Motor neuron (in vitro differentiated cells): ENCODE data around the gene NDRG4. TPM values are rescaled to one million over a fixed set of nuclear protein-coding genes. Genes with fewer than 3 reads are reported as not detected.

Source experiments
- ATAC-seq, 8 experiments: fragments of 200-7000 bp; cut with Tn5 transposase; replicated peaks in 6 of 8; 2 replicates each; pipeline ENCODE4 v1.8.0; 2021; ENCODE audit warnings: mild to moderate bottlenecking in 8 of 8, moderate library complexity in 8 of 8
- H3K27ac ChIP-seq, 2 donors: fragments of 250-450 bp; sonication (Bioruptor Pico); 2 replicates each; pipeline ENCODE4 v1.9.0; 2021; ENCODE audit warnings: antibody characterized with exemption in 2 of 2, mild to moderate bottlenecking in 2 of 2, moderate library complexity in 1 of 2
- H3K4me1 ChIP-seq, 2 donors: fragments of 250-450 bp; sonication (Bioruptor Pico); replicated peaks in 1 of 2; 2 replicates each; pipeline ENCODE4 v1.6.1; 2021; ENCODE audit warnings: antibody characterized with exemption in 2 of 2, mild to moderate bottlenecking in 2 of 2, moderate library complexity in 1 of 2
- H3K4me3 ChIP-seq, 5 donors: fragments of 250-450 bp; sonication (Bioruptor Pico); 2 replicates each; pipeline ENCODE4 v1.9.0; 2021; ENCODE audit warnings: antibody characterized with exemption in 5 of 5, mild to moderate bottlenecking in 5 of 5, moderate library complexity in 4 of 5
- WGBS, 10 experiments: fragments of 450-650 bp; shearing (Covaris generic); methylation state at CpG; one replicate each; pipeline ENCODE4 v1.0.0; 2022; 5-methylcytosine and 5-hydroxymethylcytosine counted together
- in situ Hi-C, 9 experiments: fragments of 400-800 bp; cut with MboI; loops; one replicate each; pipeline ENCODE4 v1.15.0; 2021; ENCODE audit warnings: low sequenced_read_pairs in 9 of 9, low pct_unique_long_range_greater_than_20kb in 2 of 9; ENCODE audit not compliant: unreplicated experiment in 9 of 9
- total RNA-seq, 8 experiments: library from RNA; unstranded; fragments of 300-600 nt; gene quantifications; 2 replicates each; pipeline versions ENCODE4 v1.2.3 to v1.2.4, GENCODE V29; 2022

NDRG4 gene
- total RNA-seq, 8 experiments from 2014 or later = 8.4 to 258 (median 140) TPM

DNA sequence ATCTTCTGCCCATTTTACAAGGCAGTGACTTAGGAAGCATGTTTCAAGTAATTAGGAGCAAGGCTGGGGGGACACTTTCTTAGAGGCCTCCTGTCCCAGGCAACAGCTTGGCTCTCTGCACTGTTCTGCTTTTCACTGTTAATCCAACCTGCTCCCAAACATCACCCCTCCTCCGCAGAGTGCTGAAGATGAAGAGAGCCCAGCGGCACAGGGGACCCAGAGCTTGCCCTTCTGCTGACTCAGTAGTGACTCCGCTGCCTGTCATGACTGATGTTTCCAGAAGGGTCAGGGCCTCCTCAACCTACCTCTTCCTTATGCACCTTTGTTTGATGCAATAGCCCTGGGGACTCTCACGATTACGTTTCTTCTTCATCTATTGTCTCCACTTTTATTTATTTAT lies 38.9 kb upstream of the NDRG4 start:
- Histone ChIP-seq H3K4me1 (peaks cover 8 to 14% of the 10 kb centered on the region in 2 donors), H3K4me3 (no peak overlapping the region), H3K27ac (no peak overlapping the region)
- no peak for ATAC-seq
- in situ Hi-C loops = no loop called here
- 62 to 100% (median 74%) methylated on average over 1 to 5 of the region's 5 CpGs; no CpG with 5 or more reads in 3 of the 10 experiments for WGBS, 10 experiments

DNA sequence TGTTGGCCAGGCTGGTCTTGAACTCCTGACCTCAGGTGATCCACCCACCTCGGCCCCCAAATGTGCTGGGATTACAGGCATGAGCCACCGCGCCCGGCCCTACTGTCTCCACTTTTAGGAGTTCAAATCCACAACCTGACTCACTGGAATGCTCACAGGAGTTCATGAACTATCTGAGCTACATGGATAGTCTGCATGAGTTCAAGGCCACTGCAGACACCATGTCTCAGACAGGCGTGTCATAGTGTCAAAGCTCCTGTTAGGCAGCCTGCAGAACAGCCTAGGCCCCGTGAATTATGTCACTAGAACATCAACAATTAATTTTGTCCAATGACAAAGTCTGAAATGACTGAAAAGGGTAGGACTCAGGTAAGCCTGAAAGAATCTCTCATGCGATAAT lies 38.3 kb upstream of the NDRG4 start:
- peaks cover 8 to 14% of the 10 kb centered on the region in 2 donors for H3K4me1 ChIP-seq
- WGBS, 10 experiments = 25 to 100% (median 94%) methylated on average over 1 to 6 of the region's 7 CpGs; no CpG with 5 or more reads in 1 of the 10 experiments
- no peak for ATAC-seq
- H3K27ac ChIP-seq = no peak overlapping the region
- H3K4me3 ChIP-seq = no peak overlapping the region
- in situ Hi-C loops = no loop called here

DNA sequence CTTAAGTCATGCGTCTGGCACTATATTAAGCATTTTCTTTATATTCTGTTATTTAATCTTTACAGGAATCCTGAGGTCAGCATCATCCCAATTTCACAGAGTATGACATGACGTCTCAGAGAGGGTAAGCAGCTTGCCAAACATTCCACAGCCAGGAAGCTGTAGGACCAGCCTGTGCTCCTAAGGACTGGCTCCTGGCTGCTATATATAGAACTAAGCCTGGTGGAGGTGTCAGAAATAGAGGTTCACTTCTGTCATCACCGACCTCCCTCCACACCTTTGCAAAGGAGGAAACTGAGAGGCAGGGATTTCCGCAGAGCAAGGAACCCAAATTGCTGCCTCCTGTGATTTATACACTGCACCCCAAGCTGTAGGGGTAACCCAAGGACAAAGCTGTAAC lies 37.9 kb upstream of the NDRG4 start:
- Histone ChIP-seq H3K4me3 (no peak overlapping the region), H3K4me1 (peaks cover 8 to 14% of the 10 kb centered on the region in 2 donors), H3K27ac (no peak overlapping the region)
- in situ Hi-C loops = no loop called here
- no peak for ATAC-seq
- WGBS, 10 experiments = 60 to 100% (median 83%) methylated on average over 1 to 2 of the region's 4 CpGs; no CpG with 5 or more reads in 2 of the 10 experiments

DNA sequence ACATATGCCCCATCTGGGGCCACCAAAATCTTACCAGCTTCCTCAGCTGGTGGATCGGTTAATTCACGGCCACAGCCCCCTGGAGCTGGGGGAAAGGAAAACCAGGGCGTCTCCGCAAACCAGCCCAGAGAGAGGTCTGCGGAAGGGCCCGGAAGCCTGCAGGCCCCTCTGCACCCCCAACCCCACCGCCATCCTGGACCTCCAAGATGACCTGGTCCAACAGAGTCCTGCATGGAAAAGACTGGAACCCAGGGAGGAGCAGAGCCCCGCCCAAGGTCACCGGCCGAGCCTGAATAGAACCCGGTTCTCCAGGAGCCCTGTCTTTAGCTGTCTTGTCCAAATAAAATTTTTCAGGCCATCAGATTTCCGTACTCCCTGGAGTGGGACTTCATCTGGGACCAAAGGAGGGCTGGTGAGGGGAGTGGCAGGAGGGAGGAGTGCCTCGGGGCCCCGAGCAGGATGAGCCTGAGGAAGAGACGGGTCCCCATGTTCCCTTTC lies 37.4 kb upstream of the NDRG4 start:
- H3K27ac ChIP-seq = no peak overlapping the region
- no peak for ATAC-seq
- H3K4me1 ChIP-seq = peaks cover 8 to 14% of the 10 kb centered on the region in 2 donors
- peak overlapping the region in 1 of 5 donors; percentile 76 for H3K4me3 ChIP-seq
- in situ Hi-C loops = no loop called here
- 67 to 100% (median 89%) methylated on average over 1 to 6 of the region's 15 CpGs; no CpG with 5 or more reads in 7 of the 10 experiments for WGBS, 10 experiments

DNA sequence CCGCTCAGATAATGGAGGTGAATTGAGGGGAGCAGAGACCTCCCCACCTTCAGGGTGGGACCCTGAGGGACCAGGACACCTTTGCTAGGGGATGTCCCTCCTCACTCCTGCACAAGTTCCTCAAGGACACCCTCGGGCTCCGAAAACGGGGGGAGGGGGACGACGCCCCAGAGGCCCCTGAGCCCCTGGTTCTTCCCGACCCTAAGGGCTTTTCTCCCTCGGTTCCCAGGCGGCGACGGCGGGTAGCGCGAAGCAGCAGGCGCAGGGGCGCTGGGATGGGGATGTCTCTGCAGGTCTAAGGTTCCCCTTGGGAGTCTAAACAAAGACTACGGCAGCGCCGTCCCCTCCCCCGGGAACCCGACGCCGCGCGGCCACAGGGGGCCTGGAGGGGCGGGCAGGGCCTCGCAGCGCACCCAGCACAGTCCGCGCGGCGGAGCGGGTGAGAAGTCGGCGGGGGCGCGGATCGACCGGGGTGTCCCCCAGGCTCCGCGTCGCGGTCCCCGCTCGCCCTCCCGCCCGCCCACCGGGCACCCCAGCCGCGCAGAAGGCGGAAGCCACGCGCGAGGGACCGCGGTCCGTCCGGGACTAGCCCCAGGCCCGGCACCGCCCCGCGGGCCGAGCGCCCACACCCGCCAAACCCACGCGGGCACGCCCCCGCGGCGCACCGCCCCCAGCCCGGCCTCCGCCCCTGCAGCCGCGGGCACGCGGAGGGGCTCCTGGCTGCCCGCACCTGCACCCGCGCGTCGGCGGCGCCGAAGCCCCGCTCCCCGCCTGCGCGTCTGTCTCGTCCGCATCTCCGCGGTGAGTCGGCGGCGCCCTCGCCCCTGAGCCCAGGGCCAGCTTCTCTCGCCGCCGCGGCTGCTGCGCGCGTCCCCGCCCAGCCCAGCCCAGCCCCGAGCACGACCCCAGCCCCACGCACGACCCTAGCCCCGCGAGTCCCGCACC lies 36.7 kb upstream of the NDRG4 start:
- WGBS, 10 experiments = 4 to 24% (median 20%) methylated on average over 1 to 12 of the region's 113 CpGs; no CpG with 5 or more reads in 7 of the 10 experiments
- H3K4me1 ChIP-seq = peaks cover 8 to 14% of the 10 kb centered on the region in 2 donors
- H3K4me3 ChIP-seq = peak overlapping the region; percentile 47 to 76 (median 56)
- ATAC-seq = peak; percentile 37 to 73 (median 63)
- in situ Hi-C loops = no loop called here
- peak overlapping the region in 1 of 2 donors; percentile 55 for H3K27ac ChIP-seq

DNA sequence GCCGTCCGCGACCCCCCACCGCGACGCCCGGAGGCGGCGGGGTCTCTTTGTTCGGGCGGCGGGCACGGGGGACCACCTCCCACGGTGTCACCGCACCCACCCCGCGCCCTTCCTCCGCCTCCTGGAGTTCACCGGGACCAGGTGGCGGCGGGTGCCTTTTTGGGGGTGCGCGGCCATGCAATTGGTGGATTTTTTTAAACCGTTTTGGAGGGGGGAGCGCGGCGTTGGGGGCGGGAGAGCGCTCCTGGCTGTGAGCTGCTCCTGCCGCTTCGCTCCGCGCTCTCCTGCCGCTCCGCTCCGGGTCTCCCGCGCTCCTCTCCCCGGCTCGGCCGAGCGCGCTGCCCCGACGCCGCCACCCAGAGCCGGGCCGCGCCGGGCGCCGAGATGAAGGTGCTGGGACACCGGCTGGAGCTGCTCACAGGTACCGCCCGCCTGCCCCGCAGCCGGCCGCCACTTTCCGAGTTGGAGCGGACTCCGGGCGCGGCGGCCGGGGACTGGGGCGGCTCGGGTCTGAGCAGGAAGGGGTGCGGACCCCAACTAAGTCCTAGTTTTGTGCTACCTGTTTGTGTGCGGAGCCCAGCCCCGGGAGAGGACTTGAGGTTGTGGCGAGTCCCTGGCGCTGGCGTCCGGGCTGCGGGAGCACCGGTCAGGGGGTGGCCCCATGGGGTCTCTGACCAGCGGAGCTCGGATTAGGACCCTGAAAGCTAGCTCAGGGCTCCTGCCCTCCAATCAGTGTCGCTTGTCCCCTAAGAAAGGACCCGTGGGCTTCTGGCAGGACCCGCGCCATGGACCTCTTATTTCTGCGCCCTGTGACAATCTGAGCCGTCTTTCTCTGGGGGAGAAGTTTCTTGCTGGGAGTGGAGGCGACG lies 35.7 kb upstream of the NDRG4 start:
- peak overlapping the region; percentile 47 to 76 (median 56) for H3K4me3 ChIP-seq
- whole genome bisulfite sequencing, 10 experiments = 0 to 25% (median 10%) methylated on average over 2 to 7 of the region's 86 CpGs; no CpG with 5 or more reads in 5 of the 10 experiments

DNA sequence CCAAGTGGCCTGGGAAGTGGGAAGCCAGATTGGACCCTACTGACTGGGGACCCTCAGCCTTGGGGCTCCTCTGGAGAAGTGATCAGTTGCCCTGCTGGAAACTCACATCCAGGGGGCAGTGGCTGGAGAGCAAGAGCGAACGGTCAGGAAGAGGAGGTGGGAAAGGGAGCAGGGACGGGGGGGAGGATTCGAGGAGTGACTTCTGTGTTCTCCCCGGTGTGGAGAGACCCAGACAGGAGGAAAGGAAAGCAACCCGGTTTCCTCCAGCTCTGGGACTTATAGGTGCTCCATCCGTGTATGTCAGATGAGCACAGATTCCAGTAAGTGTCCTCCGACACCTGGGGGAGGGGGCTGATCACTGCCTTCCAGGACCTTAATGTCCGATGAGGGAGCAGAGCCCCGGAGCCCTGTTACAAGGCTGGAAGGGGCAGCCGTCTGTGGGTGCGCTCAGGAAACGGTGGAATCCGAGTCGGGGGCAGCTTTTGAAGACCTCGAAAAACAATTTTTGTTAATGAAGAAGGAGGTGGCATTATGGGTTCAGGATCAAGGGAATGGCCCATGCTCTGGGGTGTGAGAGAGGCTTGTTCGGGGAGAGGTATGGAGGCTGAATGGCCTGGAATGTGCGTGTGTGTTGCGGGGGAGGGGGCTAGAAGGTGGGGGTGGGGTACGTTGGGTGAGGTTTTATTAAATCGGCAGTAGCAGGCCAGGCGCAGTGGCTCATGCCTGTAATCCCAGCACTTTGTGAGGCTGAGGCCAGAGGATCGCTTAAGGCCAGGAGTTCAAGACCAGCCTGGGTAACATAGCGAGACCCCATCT lies 34.8 kb upstream of the NDRG4 start:
- in situ Hi-C loops = no loop called here
- WGBS, 10 experiments = 0 to 40% (median 1%) methylated on average over 1 to 10 of the region's 24 CpGs; no CpG with 5 or more reads in 4 of the 10 experiments
- H3K4me3 ChIP-seq = peak overlapping the region; percentile 47 to 76 (median 56)
- peak; percentile 22 to 51 (median 39) for ATAC-seq
- no peak overlapping the region for H3K27ac ChIP-seq
- H3K4me1 ChIP-seq = peaks cover 8 to 10% of the 10 kb centered on the region in 2 donors

More for the DNA sequence above, 35.7 kb upstream of the NDRG4 start:
- Histone ChIP-seq H3K27ac (peak overlapping the region in 1 of 2 donors; percentile 55), H3K4me1 (peaks cover 8 to 12% of the 10 kb centered on the region in 2 donors)
- ATAC-seq = peak; percentile 32 to 55 (median 50)
- in situ Hi-C loops = no loop called here

DNA sequence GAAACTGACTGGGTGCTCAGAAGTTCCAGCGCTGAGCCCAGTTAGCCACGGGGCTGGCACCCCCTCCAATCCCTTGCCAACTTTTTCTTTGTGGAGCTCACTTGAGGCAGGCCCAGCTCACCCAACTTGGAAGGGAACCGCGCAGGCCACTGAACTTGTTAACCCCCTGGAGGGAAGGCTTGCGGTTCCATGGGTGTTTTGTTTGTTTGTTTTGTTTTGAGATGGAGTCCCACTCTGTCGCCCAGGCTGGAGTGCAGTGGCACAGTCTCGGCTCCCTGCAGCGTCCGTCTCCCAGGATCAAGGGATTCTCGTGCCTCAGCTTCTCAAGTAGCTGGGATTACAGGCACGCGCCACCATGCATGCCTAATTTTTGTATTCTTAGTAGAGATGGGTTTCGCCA lies 34.1 kb upstream of the NDRG4 start:
- in situ Hi-C loops = no loop called here
- no peak for ATAC-seq
- H3K27ac ChIP-seq = no peak overlapping the region
- WGBS, 10 experiments = 85 to 100% (median 100%) methylated on average over 1 to 13 of the region's 13 CpGs; no CpG with 5 or more reads in 6 of the 10 experiments
- H3K4me3 ChIP-seq = peak overlapping the region in 4 of 5 donors; percentile 47 to 76 (median 56)
- H3K4me1 ChIP-seq = peaks cover 8 to 9% of the 10 kb centered on the region in 2 donors

DNA sequence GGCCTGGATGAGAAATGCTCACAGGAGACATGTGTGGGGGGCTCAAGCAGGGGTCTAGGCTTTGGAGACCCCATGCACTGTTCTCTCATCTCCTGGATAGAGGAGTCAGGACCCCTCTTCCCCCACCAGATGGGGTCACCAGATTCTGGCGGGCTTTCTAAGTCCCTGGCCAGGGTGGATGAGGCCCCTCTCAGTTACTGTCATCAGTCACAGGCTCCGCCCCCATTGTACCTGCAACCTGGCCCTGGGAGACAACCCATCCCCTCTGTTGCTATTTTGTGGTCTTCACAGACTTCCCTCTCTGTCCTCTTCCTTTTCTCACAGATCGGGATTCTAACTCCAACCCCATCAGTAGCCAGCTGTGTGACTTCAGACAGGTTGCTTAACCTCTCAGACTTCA lies 33.5 kb upstream of the NDRG4 start:
- H3K4me1 ChIP-seq = peaks cover 3% of the 10 kb centered on the region in 2 donors
- H3K27ac ChIP-seq = no peak overlapping the region
- in situ Hi-C loops = no loop called here
- H3K4me3 ChIP-seq = no peak overlapping the region
- ATAC-seq = no peak
- 87 to 100% (median 100%) methylated on average over 1 to 2 of the region's 3 CpGs; no CpG with 5 or more reads in 6 of the 10 experiments for WGBS, 10 experiments

DNA sequence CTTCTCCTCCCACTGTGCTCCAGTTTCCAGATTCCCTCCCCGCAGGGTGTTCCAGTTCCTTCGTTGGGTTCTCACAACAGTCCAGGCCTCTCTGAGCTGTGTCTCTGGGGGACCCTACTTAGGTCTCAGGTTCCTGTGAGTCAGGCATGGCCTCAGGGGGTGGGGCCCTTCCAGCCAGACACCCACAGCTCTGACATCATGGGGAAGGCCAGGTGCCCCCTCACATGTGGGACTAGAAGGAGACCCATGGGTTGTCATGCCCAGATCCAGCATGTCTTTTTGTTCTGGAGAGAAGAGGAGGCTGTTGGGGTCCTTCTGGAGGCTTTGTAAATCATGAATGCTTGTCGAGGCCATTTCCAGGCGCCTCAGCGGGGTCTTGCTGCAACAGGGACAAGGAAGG lies 32.0 kb upstream of the NDRG4 start:
- H3K4me3 ChIP-seq = no peak overlapping the region
- 40 to 75% (median 71%) methylated on average over 1 to 5 of the region's 5 CpGs; no CpG with 5 or more reads in 7 of the 10 experiments for WGBS, 10 experiments
- peaks cover 3% of the 10 kb centered on the region in 2 donors for H3K4me1 ChIP-seq
- H3K27ac ChIP-seq = no peak overlapping the region
- in situ Hi-C loops = no loop called here
- ATAC-seq = no peak

DNA sequence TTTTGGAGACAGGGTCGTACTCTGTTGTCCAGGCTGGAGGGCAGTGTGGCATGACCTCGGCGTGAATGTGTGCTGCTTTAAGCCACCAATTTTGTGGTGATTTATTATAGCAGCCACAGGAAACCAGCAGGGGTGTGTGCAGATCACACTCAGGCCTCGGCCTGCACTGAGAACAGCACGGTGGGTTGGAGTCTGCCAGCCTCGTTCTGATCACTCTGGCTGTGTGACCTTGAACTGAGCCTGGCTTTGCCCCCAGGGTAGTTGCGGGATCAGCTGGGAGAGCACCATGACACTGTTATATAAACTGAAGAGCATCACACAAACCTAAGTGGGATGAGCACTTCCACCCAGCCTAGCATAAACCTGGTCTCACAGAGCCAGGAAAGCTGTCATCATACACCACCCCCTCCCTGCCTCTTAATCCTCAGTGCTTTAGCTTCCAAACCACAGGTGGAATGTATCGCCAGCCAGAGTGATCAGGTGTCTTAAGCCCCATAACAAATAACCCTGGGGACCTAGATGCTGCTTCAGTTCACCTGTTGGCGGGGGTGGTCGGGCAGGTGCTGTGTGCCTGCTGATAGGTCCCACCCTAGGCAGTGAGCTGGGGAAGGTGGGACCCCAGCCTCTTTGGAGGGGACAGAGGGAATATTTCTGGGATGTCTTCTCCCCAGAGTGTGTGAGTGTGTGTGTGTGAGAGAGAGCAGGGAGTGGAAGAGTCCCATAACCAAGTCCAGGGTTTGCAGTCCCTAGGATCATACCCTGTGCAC lies 28.6 kb upstream of the NDRG4 start:
- no peak overlapping the region for H3K4me3 ChIP-seq
- in situ Hi-C loops = loop anchor here in 1 of 9 experiments (10.0 kb wide), 1 partner anchor 127 kb away; no protein-coding TSS in a partner anchor
- no peak for ATAC-seq
- 15 to 100% (median 82%) methylated on average over 1 to 8 of the region's 10 CpGs; no CpG with 5 or more reads in 4 of the 10 experiments for WGBS, 10 experiments
- H3K4me1 ChIP-seq = no peaks in the 10 kb centered on the region
- H3K27ac ChIP-seq = no peak overlapping the region
